IPS-11a (cell line): Measurements from ENCODE around the gene CEP43.
A peak's percentile ranks its signal among the peaks of the same experiment; 100 is the strongest.

ENCODE experiments used
- H3K4me3 ChIP-seq: one replicate; pipeline ENCODE4 v1.5.1; 2013; ENCODE audit warnings: low read depth, low read length, control low read depth

Gene CEP43

DNA sequence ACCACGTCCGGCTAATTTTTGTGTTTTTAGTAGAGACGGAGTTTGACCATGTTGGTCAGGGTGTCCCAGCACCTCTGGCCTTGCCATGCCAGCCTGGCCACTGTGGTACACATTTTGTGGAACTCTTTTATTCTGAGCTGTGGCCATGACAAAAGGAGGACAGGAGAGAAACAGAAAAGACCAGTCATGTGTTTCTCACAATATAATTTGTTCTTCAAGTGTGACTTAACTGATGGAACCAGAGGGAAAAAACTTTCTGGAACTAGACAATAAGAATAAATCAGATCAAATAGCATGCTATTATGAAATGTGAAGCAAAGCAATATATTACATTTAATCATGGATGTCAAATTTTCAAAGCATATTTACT is 38.6 kb upstream of the CEP43 start:
- no peak overlapping the region for H3K4me3 ChIP-seq

- no peak overlapping the region for H3K4me3 ChIP-seq
Measured at GRCh38 chr6:166966268-166966667, 32.9 kb upstream of the CEP43 start.

DNA sequence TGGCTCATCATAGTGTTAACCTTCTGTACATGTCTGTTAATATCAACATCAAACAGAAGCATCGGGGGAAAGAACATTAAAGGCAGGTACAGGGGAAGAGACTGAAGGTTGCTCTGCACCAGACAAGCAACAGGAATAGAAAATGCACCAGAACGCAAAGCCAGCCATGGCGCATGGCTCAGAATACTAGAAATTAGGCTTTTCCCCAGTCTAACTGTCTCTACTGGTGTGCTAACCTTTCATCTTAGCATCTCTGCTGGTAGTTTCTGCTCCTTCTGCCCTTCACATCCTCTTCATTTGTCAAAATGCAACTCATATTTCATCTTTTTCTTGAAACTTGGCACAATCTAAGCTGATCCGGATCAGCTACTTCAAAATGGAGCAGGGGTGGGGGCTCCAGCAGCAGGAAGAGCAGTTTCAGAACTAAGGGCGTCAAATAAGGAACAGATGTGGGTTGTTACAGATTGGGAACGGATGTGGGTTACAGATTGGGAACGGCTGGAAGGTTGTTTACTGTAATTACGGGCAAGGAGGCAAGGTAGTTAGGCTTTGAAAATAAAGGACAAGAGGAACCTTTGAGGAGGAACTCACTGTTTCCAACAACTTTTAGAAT is 29.7 kb upstream of the CEP43 start:
- no peak overlapping the region for H3K4me3 ChIP-seq

DNA sequence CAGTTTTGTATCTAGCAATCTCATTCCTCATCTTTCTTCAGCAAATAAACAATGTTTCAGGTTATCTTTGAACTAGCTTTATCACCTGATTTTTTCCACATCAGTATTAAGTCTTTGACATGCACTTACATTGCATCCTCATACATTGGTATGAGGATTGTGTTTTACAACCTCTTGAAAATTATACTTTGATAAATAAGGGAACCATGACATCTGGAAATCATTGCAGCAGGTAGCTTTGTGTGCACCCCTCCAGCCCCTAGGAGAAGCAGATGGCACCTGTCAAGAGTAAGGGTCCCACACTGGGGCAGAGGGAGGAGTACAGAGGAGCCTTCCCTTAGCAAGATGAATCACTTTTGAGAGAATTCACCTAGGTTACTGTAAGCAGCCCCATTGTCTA is 29.1 kb upstream of the CEP43 start:
- H3K4me3 ChIP-seq = no peak overlapping the region

DNA sequence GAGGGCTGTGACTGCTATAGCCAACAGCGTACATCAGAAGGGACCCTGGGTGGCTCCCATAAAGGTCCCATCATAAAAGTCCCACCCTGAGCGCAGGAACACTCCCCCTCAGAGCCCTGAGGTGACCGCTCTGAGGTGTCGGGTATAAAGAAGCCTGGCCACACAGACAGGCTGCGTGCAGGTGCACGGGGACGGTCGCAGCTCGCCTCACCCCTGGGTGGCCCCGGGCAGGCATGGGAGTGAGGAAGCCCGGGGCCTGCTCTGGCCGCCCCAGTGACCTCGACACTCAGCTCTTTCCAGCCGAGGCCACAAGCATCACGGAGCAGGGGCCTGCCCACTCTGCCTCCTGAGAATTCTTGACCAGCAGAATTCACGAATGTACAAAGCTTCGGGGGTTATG is 28.4 kb upstream of the CEP43 start:
- no peak overlapping the region for H3K4me3 ChIP-seq

- no peak overlapping the region for H3K4me3 ChIP-seq
Measured at GRCh38 chr6:166971271-166971670, 27.9 kb upstream of the CEP43 start.

GRCh38 chr6:166972101-166972500 is 27.1 kb upstream of the CEP43 start:
- no peak overlapping the region for H3K4me3 ChIP-seq

DNA sequence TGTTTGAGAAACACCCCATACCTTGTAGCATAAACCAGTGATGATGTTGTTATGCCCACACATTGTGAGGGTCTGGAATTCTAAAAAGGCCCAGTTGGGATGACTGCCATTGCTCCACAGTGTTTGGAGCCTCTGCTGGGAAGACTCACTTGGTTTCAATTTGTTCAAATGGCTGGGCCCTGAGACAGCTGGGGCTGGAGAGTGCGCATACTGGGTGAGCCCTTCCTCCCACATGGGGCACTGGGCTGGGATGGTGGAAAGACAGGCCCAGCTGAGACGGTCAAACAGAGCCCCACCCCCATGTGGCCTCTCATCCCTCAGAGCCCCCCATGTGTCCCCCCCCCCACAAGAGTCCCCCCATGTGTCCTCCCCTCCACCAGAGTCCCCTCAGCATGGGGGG is 22.6 kb upstream of the CEP43 start:
- H3K4me3 ChIP-seq = no peak overlapping the region

DNA sequence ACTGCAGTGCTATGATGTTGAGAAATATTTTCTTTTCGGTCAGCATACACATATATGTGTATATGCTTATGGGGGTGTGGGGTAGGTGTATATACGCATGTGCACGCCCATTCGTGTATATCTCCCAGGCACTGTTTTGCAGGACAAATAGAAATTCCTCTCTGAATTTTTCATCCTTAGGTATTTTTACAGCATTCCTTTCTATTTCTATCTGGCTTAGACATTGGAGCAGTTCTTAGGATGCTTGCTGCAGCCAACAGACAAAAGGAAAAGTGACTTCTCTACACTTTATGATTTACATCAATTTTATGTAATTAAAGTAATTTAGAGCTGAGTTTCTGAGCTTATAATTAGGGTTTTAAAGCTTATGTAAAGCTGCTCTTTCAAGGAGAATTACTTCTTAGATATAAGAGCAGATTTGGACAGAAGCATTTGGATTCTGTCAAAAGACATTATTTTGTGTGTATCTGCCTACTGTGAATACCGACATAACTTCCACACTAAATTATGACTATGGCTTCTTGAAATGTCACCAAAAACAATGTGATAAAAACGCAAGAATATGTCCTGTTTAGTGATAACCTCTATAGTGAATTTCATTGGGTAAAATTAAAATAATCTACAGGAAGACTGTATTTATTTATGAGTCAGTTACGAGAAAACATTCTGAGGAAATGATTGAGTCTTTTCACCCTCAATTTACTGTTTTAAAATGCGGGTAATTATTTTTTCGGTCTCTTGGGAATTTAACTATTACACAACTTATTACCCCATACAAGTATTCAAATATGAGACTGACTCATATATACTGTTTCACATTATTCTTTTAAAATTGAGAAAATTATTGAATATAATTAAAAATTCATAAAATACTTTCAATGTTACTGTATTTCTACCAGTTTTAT is 21.3 kb upstream of the CEP43 start:
- H3K4me3 ChIP-seq = no peak overlapping the region

- no peak overlapping the region for H3K4me3 ChIP-seq
Measured at GRCh38 chr6:166980738-166981137, 18.5 kb upstream of the CEP43 start.

DNA sequence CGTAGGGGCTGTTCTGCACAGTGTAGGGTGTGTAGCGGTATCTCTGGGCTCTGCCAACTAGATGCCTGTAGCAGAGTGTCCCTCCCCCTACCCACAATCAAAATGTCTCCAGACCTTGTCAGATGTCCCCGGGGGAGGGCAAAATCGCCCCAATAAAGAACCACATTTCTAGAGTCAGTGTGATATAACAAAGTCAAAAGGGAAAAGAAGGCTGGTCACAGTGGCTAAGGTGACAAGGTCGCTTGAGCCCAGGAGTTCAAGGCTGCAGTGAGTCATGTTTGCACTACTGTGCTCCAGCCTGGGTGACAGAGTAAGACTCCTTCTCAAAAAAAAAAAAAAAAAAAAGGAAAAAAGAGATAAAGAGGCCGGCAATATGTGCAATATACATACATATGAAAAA is 11.7 kb upstream of the CEP43 start:
- H3K4me3 ChIP-seq = no peak overlapping the region

DNA sequence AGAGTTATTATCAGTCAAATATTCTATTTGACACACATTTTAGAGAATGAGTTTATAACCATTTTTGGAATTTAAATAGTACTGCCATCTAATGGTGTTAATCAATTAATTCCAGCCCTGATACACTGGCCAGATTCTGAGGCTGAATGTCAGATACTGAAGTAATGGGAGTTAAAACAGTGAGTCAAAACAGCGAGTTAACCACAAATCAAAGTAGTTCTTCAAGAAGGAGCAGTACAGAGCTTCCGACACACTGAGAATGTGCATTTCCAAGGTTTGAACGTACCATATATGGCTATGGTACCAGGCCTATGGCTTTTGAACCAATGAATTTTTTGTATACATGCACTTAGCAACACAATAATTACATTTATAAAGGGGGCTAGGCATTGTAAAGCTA is 11.3 kb upstream of the CEP43 start:
- no peak overlapping the region for H3K4me3 ChIP-seq

DNA sequence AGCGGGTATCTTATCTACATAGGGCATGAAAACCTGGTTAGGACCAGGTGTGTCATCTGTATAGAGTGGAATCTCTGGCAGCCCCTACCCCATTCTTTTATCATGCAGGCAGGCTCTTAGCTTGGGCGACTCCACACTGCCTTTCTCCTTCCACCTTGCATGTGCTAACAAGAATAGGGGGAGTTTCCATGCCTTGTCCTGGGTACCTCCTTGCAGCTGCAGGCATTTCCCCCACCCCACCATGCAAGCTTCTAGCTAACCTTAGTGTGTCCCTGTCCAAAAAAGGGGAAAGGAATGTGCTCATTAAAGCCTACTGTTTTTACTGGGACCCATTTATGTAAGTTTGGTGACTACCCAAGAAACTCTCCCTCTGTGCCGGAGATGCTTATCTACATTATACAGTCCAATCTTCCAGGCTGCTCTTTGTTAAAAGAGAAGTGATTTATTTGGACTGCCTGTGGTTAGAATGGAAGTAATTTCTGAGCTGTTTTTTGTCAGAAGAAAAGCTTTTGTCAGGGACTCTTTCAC is 10.5 kb upstream of the CEP43 start:
- no peak overlapping the region for H3K4me3 ChIP-seq

DNA sequence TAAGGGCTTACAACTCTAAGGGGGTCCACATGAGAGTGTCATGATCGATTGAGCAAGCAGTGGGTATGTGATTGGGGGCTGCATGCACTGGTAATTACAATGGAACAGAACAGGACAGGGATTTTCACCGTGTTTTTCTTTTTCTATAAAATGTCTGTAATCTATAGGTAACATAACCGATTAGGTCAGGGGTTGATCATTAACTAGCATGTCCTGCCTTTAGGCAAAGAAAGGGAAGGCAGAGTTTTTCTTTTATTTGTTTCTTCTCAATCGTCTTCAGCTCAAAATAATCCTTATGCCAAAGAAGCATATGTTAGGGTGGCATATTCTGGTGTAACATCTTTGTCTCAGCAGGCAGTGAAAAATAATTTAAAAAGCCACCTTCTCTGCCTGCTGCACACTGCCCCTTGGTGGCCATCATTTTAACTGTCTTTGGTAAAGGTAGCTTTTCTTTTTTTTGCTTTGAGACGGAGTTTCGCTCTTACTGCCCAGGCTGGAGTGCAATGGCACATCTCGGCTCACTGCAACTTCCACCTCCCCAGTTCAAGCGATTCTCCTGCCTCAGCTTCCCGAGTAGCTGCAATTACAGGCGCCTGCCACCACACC is 9.7 kb upstream of the CEP43 start:
- H3K4me3 ChIP-seq = no peak overlapping the region

DNA sequence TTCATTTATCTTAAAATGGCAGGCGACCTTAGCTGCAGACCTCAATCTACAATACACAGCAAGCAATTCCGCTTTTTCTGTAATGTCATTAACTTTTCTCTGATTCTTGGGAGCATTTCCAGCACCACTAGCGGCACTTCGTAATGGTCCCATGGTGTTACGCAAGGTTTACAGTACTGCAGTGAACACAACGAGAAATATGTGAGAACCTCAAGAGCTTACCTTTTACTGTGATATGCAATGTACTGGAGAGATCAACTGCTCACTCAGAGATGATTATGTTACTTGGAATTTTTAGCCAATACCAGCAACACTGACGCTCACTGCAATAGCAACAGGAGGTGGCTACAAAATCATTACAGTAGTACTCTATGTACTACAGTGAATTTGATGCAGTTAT is 2.8 kb upstream of the CEP43 start:
- H3K4me3 ChIP-seq = no peak overlapping the region

GRCh38 chr6:166997348-166997747 is 1.8 kb upstream of the CEP43 start:
- no peak overlapping the region for H3K4me3 ChIP-seq

DNA sequence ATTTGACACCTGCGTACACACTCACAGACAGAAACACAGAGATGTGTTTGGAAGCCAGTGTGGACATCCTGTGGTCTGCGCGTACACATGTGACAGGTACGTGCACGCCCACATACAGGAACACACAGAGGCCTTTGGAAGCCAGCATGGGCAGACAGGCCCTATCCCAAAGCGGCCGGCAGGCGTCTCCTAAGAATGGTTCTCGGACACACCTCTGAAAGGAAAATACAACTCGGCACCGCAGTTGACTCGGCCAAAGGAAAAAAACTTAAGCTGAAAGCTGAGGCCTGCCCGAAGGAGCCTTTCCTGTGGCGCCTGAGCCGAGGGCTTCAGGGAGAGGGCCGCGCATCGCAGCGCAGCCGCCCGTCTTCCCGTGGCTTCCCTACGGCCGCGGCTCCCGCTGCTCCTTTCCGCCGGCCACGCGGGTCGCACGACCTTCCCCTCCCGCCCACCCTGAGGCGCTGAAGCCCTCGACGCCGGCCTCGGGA is 1.4 kb upstream of the CEP43 start:
- peak overlapping the region; percentile 17 for H3K4me3 ChIP-seq

DNA sequence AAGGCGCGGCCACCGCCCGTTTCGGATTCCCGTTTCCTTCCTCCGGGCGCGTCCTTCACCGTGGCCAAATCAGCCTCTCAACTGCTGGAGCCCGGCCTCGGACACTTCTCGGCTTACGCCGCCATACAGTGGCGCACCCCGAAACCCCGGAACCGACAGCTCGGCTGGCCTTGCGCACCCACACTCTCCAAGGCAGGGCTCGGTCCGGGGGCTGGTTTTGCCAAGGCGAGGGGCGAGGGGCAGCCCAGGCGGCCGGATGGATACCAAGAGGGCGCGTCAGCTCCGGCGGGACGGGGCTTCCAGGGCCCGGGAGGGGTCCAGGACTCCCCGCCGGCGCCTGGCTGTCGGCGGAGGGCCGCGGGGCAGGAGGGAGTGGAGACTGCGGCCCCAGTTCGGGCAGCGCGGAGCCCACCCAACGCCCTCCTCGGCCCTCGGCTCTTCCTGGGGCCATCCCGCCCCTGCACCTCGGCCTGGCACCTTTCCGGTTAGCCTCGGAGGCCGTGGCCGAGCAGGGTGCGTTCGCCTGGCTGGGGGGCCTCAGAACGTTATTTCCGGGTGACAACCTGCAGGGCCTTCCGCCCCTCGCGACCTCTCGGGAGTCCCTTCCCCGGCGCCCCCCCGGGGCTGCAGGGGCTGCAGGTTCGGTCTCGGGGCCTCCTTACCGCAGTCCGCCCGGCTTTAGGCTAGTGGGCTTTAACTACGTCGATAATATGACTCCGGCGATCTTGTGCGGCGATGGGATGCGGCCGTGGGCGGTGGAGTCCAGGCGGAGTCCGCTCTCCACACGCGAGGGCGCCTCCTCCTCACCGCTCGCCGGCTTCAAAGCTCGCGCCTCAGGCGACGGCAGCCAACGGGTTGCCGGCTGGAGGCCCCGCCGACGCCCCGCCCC is 697 bp upstream of the CEP43 start:
- H3K4me3 ChIP-seq = peak overlapping the region; percentile 75

DNA sequence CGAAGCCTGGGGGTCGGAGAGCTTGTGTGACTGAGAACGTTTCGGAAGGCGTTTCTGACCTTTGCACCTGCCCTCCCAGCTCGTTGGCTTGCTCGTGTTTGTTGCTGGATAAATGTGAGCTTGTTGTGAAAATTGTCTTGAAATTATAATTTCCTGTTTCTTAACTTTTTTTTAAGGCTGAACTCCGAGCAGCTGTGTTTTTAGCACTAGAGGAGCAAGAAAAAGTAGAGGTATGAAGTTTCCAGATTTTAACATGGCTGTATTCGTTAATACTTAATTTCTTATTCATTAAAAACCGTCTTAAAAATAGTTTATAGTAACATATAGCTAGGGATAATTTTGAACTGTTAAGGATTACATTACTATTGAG is 672 bp downstream of the CEP43 start:
- H3K4me3 ChIP-seq = peak overlapping the region; percentile 91

DNA sequence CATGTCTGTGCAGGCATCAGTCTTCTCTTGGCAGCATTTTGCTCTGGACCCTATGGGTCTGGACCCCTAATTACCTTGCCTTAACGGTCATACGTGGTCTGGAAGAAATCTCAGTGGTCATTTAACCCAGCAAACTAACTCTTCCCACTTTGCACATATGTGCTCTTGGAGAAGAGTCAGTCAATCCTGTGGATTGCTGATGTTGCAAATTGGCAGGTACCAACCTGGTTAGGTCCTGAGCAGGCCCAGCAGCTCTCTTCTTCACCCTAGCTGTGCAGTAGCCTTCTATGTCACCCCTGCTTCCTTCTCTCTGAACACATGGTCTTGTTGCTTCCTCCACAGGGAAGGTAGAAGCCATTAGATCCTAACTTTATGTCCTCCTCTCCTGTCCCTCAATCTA is 1.6 kb downstream of the CEP43 start:
- no peak overlapping the region for H3K4me3 ChIP-seq
